ENCODE results near the gene TRIM7. TPM values are rescaled to one million over a fixed set of nuclear protein-coding genes. Genes with fewer than 3 reads are reported as not detected.

Gene TRIM7
- total and polyA plus RNA-seq, 9 of the 15 experiments (the other 6 are each of a cell fraction or from before 2014, with no cell fraction given) = 2.6 to 14.9 (median 8.9) TPM

GRCh38 chr5:181204113-181204825 lies 727 bp downstream of the TRIM7 start (continued):
- TF ChIP-seq FOXA3 (CRISPR knock-in tag; conservative IDR thresholded peaks at IDR 0.05 in 1 of 2, IDR thresholded peaks at IDR 0.05 in 1 of 2) (no peak), PCBP2 (IDR thresholded peaks at IDR 0.05; ENCODE audit: low read depth, low read length, poor library complexity, severe bottlenecking) (no peak), HEY1 (CRISPR knock-in tag; IDR thresholded peaks at IDR 0.05; ENCODE audit: borderline replicate concordance) (no peak), HNRNPK (IDR thresholded peaks at IDR 0.05; ENCODE audit: low read depth, low read length, poor library complexity, severe bottlenecking) (no peak), ZNF785 (CRISPR knock-in tag; IDR thresholded peaks at IDR 0.05) (no peak), ZNF174 (CRISPR knock-in tag; IDR thresholded peaks at IDR 0.05) (no peak), STAT5B (CRISPR knock-in tag; IDR thresholded peaks at IDR 0.05) (no peak), MTA3 (IDR thresholded peaks at IDR 0.05; ENCODE audit: borderline replicate concordance) (0 out of 2 replicates have a peak, but pooled peaks have one; percentile 15), RBM22 (IDR thresholded peaks at IDR 0.05; ENCODE audit: low read depth, low read length, poor library complexity, severe bottlenecking) (no peak), ZNF584 (CRISPR knock-in tag; IDR thresholded peaks at IDR 0.05; ENCODE audit: low read depth) (no peak), TAF15 (IDR thresholded peaks at IDR 0.05; ENCODE audit: low read depth, low read length) (no peak), NEUROD1 (IDR thresholded peaks at IDR 0.05; ENCODE audit: borderline replicate concordance, low read depth, low read length, partially characterized antibody) (no peak), CC2D1A (IDR thresholded peaks at IDR 0.05) (no peak), ZZZ3 (IDR thresholded peaks at IDR 0.05) (no peak), MYC (IDR thresholded peaks at IDR 0.05; ENCODE audit: low read depth, low read length) (peak; percentile 68; the same call in 1 of the 2 replicates), MYC (CRISPR knock-in tag; IDR thresholded peaks at IDR 0.05; ENCODE audit: borderline replicate concordance, low read depth) (no peak), ZNF280A (IDR thresholded peaks at IDR 0.05; ENCODE audit: low read depth, partially characterized antibody) (no peak), GTF2F1 (IDR thresholded peaks at IDR 0.05; ENCODE audit: low read depth, low read length) (no peak), PTBP1 (IDR thresholded peaks at IDR 0.05; ENCODE audit: low read depth, low read length) (no peak), SRF (CRISPR knock-in tag; IDR thresholded peaks at IDR 0.05) (no peak), ZSCAN32 (CRISPR knock-in tag; IDR thresholded peaks at IDR 0.05) (no peak)
- TF ChIP-seq, protein P1, sequence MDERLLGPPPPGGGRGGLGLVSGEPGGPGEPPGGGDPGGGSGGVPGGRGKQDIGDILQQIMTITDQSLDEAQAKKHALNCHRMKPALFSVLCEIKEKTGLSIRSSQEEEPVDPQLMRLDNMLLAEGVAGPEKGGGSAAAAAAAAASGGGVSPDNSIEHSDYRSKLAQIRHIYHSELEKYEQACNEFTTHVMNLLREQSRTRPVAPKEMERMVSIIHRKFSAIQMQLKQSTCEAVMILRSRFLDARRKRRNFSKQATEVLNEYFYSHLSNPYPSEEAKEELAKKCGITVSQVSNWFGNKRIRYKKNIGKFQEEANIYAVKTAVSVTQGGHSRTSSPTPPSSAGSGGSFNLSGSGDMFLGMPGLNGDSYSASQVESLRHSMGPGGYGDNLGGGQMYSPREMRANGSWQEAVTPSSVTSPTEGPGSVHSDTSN (CRISPR knock-in tag; IDR thresholded peaks at IDR 0.05; ENCODE audit: low read depth) = no peak
- TF ChIP-seq, protein P1 (tag; conservative IDR thresholded peaks at IDR 0.05; ENCODE audit: low read depth) = no peak
